Skin epidermis (tissue), 12 donors: ENCODE measurements around the gene RABGAP1L.
"Not testable (repeated sequence)": the region's sequence is repeated elsewhere in the genome, so short reads cannot be mapped to it uniquely, and the experiment has no call there.

Experiments used
- H3K27ac ChIP-seq, 21 experiments: fragments of 200-600 bp; sonication (generic) in 11 of 21; one replicate each; pipeline ENCODE4 v1.5.0; 2020; ENCODE audit warnings: mild to moderate bottlenecking in 3 of 21, inconsistent platforms in 2 of 21, moderate library complexity in 2 of 21
- H3K4me3 ChIP-seq, 7 experiments: fragments of 200-600 bp; sonication (generic) in 2 of 7; one replicate each; pipeline ENCODE4 v1.5.0; 2020; ENCODE audit warnings: inconsistent platforms in 2 of 7, mild to moderate bottlenecking in 2 of 7, moderate library complexity in 1 of 7

Gene RABGAP1L

GRCh38 chr1:174872615-174873058 lies 713.3 kb downstream of the RABGAP1L start:
- Histone ChIP-seq H3K4me3 (no peak overlapping the region), H3K27ac (peak overlapping the region in 2 of 21 experiments; percentile 4 to 16)

DNA sequence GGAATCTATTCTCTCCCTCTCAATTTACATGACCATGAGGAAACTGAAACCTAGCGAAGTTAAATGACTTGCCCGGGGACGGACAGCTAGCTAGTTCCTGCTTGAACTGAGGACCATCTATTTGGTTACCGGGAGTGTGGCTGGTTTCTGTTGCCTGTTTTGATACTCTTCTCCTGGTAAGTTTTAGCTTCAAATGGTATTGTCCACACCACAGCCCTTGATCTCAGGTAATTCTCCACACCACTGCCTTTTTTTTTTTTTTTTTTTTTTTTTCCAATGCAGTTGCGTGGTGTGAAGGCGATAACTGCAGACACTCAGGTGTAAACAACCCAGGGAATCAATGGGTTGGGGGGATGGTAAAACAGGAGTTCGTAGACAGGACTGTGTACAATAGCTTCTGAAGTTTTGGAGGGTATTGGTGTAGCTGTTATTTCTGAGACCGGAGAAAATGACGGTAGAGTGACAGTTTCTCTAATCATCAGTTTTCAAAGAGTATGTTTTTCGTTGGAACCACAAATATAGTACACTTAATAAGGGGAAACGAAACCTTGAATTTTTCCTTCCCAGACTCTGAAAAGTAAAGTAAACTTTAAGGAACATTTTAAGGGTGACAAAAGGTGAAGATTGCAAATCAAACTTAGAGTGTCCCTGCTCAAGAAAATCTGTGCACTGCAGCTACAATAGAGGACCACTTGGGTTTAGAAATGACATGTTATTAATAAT lies 715.2 kb downstream of the RABGAP1L start:
- H3K27ac ChIP-seq: peak overlapping the region in 2 of 21 experiments; percentile 1 to 13
- H3K4me3 ChIP-seq: peak overlapping the region in 1 of 7 experiments; percentile 2

DNA sequence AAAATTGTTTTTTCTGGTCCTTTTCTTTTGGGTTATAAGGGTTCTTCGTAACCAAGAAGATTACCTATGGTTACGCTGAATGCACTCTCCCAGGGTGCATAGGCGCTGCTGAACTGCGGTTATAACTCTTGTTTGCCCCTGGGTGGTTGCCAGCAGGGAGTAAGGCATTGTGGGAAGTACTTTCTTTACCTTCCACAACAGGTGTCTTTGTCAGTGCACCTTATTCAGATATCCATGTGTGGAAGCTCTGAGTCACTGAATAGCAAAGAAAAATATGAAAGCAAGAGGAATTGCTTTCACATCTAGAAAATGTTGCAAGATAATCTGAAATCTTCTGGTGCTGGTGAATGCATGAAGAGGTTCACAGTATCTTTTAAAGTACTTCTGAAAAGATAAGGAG lies 716.0 kb downstream of the RABGAP1L start:
- H3K4me3 ChIP-seq: no peak overlapping the region

GRCh38 chr1:174877208-174877673 lies 717.9 kb downstream of the RABGAP1L start:
- Histone ChIP-seq H3K27ac (no peak overlapping the region), H3K4me3 (no peak overlapping the region)

More for the DNA sequence above, 716.0 kb downstream of the RABGAP1L start:
- peak overlapping the region in 1 of 21 experiments; percentile 25 for H3K27ac ChIP-seq

DNA sequence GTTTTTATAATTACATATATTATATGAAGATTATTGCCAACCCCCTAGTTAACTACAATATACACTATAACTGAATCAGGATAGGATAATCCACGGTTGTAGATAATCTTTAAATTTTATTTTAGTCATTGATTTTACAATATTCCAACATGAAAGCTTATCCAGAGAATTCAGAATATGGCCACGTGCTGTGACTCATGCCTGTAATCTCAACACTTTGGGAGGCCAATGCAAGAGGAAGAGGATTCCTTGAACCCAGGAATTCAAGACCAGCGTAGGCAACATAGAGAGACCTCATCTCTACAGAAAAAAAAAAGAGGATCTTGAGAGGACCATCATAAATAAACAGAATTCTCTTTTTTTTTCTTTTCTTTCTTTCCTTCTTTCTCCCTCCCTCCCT lies 720.9 kb downstream of the RABGAP1L start:
- no peak overlapping the region for H3K4me3 ChIP-seq
- H3K27ac ChIP-seq: no peak overlapping the region

- H3K27ac ChIP-seq: no peak overlapping the region
- no peak overlapping the region for H3K4me3 ChIP-seq
Measured at GRCh38 chr1:174883409-174883808, 724.1 kb downstream of the RABGAP1L start.

GRCh38 chr1:174884038-174884437 lies 724.7 kb downstream of the RABGAP1L start:
- Histone ChIP-seq H3K4me3 (no peak overlapping the region), H3K27ac (no peak overlapping the region)

- H3K4me3 ChIP-seq: no peak overlapping the region
- no peak overlapping the region for H3K27ac ChIP-seq
Measured at GRCh38 chr1:174884566-174884965, 725.2 kb downstream of the RABGAP1L start.

DNA sequence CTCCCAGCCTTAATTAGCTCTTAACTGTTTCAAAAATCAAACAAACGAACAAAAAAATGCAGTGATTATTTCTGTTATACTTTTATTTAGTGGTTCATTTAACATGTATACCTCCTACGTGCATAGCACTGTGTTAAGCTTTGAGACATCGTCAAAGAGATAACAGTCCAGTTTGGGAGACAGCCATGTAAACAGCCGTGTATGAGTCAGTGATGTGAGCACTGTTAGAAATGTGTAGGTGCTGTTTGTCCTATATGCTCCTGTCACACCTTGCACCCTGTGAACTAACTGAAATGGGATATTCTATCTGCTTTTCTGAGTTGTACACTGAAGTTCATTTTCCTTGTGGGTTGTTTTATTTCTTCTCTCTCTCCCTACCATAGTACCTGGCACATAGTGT lies 730.7 kb downstream of the RABGAP1L start:
- no peak overlapping the region for H3K4me3 ChIP-seq
- H3K27ac ChIP-seq: no peak overlapping the region

GRCh38 chr1:174892016-174892415 lies 732.7 kb downstream of the RABGAP1L start:
- no peak overlapping the region for H3K4me3 ChIP-seq
- H3K27ac ChIP-seq: no peak overlapping the region

DNA sequence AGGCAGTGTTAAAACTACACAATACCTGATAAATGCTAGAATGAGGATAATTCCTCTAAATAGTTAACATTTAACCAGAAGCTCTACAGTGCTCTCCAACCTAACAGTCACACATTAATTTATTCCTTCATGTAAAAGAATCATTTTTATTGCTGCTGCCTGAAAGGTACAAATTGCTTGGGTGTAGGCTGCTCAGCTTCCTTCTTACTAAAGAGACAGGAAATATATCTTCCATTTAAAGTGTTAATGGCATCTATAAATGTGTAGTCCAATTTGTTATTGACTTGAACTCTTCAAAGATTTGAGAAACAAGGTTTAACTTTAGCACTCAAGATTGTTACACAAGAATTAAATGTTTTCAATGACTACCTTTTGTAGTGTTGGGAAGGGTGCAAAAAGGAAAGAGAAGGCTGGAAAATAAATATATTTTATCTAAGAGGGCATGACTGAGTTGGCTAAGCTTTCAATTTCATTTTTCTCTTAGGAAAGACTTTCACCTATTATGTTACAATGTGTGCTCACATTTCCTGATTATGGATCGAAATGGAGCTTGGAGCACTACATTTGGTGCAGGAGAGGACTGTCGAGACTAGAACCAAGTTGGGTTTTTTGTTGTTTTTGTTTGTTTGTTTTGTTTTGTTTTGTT lies 734.9 kb downstream of the RABGAP1L start:
- H3K4me3 ChIP-seq: no peak overlapping the region
- no peak overlapping the region for H3K27ac ChIP-seq

- H3K27ac ChIP-seq, H3K4me3 ChIP-seq: not testable (repeated sequence)
Measured at GRCh38 chr1:174895610-174896009, 736.3 kb downstream of the RABGAP1L start.

DNA sequence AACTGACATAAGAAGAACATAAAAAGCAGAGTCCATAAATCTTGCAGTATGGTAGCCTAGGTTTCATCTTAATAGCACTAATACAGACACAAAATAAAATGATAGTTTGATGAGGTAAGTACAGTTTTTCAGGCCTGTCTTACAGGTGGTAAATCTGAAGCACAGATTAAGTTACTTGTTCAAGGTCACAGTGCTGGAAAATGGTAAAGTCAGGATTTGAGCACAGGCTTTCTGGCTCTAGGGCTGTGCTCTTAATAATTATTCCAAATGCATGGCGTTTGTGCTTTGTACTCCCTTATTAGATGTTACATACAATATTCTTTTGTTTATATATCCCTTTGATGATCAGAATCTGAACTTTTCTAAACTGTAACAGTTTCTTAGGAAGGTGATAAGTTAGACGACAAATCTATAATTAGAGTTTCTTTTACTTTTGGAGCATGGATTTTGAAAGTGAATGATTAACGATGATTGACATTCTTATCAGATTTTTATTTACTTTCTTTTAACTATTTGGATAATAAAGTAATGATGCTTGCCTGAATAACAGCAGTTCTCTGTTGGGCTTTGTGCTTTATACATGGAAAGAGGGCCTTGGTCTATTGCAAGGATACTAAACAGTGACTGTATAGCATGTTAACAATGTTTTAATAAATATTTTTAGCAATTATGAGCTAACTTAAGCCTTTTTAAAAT lies 738.9 kb downstream of the RABGAP1L start:
- Histone ChIP-seq H3K27ac (no peak overlapping the region), H3K4me3 (no peak overlapping the region)

- Histone ChIP-seq H3K4me3 (no peak overlapping the region), H3K27ac (no peak overlapping the region)
Measured at GRCh38 chr1:174900317-174900716, 741.0 kb downstream of the RABGAP1L start.

GRCh38 chr1:174902531-174903099 lies 743.3 kb downstream of the RABGAP1L start:
- Histone ChIP-seq H3K4me3 (no peak overlapping the region), H3K27ac (no peak overlapping the region)

GRCh38 chr1:174911606-174912005 lies 752.3 kb downstream of the RABGAP1L start:
- Histone ChIP-seq H3K4me3 (no peak overlapping the region), H3K27ac (no peak overlapping the region)

GRCh38 chr1:174912264-174912663 lies 752.9 kb downstream of the RABGAP1L start:
- Histone ChIP-seq H3K27ac (no peak overlapping the region), H3K4me3 (no peak overlapping the region)

DNA sequence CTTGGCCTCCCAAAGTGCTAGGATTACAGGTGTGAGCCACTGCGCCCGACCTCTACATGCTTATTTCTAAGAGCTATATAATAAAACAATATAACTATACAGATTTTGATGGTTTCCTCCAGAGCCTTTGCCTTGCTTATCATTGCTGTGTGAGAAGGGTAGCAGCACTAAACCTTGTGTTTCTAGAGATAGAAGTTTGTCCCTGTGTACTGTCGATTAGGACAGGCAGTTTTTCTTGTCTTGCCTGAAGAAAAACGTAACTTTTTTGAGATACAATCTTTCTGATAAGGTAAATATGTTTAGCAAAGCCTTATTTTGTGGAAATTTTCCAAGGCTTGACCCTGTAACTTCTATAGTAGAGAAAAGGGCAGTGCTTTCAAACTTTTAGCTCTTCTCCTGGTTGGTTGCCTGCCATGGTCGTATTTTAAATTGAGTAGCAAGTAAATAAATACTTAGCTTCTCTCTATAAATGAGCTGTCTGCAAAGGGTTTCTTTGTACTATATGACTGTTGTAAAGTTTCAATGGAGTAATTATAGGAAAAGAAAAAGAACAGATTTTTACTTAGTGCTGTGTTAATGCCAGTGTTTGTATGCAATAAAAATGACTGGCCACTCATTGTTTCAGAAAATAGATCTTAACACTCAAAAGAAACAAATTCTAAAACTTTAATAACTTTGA lies 754.0 kb downstream of the RABGAP1L start:
- Histone ChIP-seq H3K4me3 (no peak overlapping the region), H3K27ac (no peak overlapping the region)

DNA sequence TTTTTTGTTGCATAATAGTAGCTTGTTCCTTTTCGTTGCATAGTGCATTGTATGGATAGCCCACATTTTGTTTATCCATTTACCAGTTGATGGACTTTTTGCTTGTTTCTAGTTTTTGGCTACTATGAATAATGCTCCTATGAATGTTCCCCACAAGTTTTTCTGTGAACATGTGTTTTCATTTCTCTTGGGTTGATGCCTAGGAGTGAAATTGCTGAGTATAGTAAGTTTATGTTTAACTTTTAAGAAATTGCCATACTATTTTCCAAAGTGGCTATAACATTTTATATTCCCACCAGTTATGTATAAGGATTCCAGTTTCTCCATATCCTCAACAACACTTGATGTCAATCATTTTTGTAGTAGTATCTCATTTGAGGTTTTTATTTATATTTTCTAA lies 755.7 kb downstream of the RABGAP1L start:
- no peak overlapping the region for H3K27ac ChIP-seq
- no peak overlapping the region for H3K4me3 ChIP-seq

- no peak overlapping the region for H3K4me3 ChIP-seq
- no peak overlapping the region for H3K27ac ChIP-seq
Measured at GRCh38 chr1:174916846-174917245, 757.5 kb downstream of the RABGAP1L start.
